Heart left ventricle (tissue), 13 donors: ENCODE measurements around the gene EVC.

Source experiments
- CTCF ChIP-seq, 12 donors: fragments of 200-600 bp; sonication (generic) in 4 of 12; IDR thresholded peaks; one replicate each; pipeline versions ENCODE4 v1.5.0 to v1.8.0; 2018 to 2022; ENCODE audit warnings: antibody characterized with exemption in 12 of 12, mild to moderate bottlenecking in 5 of 12
- POLR2A ChIP-seq, 2 donors: fragments of 450-650 bp; IDR thresholded peaks; one replicate each; pipeline ENCODE4 v1.6.1; 2017; ENCODE audit warnings: antibody characterized with exemption in 2 of 2, mild to moderate bottlenecking in 2 of 2, moderate library complexity in 2 of 2
- donor health status: ischemic (EF 13 %, LVEDD 7.1; RV severe dilation, severe dysfunction).
- donor health status: DM: no; HTN: yes; CAD: no.
- donor health status: DM: no; HTN: no; CAD: no.
- donor health status: ischemic (EF 25% LVEDD 6.9; RV normal size, moderate dysfunction).
- donor health status: ischemic (EF 25% LVEDD 5.7; RV mildly dilated, moderate dysfunction).
- donor health status: ischemic (EF 35%, LVEDD 5.7; RV mildly dilated, moderate dysfunction).
- donor health status: nonischemic (EF 11% LVEDD 7.7; RV severe dilation, severe dysfunction).
- donor health status: DM: yes; HTN: yes; CAD: no.
- donor health status: PGD.
- donor health status: ischemic (EF 29% LVEDD 5.4; RV normal size, mild dysfunction).
- donor health status: nonischemic (EF 23%, LVEDD 6.1; RV moderate dilation, normal function).

- TF ChIP-seq CTCF (IDR thresholded peaks at IDR 0.05) = no peak
- TF ChIP-seq POLR2A (IDR thresholded peaks at IDR 0.05) = no peak
These were observed 113.2 kb downstream of the EVC start for GRCh38 chr4:5824227-5824626.
